ENCODE results near the gene SERAC1.

DNA sequence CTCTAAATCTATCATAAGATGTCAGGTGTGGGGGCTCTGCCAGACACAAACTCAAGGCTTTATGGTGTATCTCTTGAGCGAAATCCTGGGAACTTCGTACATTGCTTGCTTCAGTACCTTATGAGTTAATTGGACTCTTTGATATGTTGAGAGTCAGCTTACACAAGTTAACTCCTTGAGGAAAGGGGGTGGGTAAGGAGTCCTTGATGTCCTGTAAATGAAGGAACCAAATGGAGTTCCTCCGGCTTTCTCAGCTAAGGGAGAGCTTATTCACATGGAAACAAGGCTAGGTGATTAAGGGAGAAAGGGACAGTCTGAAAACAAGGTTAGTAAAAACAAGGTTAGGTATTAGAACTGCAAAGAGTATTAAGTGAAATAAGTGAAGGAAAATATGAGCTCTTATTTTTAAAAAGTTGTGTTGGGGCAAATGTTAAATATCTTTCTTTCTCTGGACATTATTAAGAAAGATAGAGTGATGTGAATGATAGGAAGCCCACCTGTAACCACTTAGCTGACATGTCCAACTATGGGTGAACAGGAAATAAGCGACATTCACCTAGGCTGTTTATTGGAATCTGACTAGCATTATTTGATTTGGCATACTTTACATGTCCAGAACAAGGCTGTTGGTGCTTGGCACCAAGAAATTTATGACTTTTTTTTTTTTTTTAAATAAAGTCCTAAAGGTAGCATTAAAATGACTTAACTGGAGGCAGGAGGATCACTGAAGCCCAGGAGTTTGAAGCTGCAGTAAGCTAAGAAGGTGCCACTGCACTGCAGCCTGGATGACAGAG is 26.6 kb upstream of the SERAC1 start:
- TF ChIP-seq CTCF (IDR thresholded peaks at IDR 0.05): no peak
- TF ChIP-seq MAZ (IDR thresholded peaks at IDR 0.05; ENCODE audit: borderline replicate concordance, low read depth, low read length): no peak
- TF ChIP-seq, protein P1, sequence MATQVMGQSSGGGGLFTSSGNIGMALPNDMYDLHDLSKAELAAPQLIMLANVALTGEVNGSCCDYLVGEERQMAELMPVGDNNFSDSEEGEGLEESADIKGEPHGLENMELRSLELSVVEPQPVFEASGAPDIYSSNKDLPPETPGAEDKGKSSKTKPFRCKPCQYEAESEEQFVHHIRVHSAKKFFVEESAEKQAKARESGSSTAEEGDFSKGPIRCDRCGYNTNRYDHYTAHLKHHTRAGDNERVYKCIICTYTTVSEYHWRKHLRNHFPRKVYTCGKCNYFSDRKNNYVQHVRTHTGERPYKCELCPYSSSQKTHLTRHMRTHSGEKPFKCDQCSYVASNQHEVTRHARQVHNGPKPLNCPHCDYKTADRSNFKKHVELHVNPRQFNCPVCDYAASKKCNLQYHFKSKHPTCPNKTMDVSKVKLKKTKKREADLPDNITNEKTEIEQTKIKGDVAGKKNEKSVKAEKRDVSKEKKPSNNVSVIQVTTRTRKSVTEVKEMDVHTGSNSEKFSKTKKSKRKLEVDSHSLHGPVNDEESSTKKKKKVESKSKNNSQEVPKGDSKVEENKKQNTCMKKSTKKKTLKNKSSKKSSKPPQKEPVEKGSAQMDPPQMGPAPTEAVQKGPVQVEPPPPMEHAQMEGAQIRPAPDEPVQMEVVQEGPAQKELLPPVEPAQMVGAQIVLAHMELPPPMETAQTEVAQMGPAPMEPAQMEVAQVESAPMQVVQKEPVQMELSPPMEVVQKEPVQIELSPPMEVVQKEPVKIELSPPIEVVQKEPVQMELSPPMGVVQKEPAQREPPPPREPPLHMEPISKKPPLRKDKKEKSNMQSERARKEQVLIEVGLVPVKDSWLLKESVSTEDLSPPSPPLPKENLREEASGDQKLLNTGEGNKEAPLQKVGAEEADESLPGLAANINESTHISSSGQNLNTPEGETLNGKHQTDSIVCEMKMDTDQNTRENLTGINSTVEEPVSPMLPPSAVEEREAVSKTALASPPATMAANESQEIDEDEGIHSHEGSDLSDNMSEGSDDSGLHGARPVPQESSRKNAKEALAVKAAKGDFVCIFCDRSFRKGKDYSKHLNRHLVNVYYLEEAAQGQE (IDR thresholded peaks at IDR 0.05): no peak
- no peak for TF ChIP-seq JUNB (IDR thresholded peaks at IDR 0.05)
- no peak for TF ChIP-seq EP300 (IDR thresholded peaks at IDR 0.05)

All from A549 (cell line).